Retinal pigment epithelial cell (primary cell): ENCODE data around the gene DCDC2C.

ENCODE experiments used
- DNase-seq: peaks from one replicate; pipeline ENCODE4 v3.0.0-alpha.2; 2010; ENCODE audit warnings: low read depth
- H3K4me3 ChIP-seq: 2 replicates; pipeline ENCODE4 v1.5.1; 2011; ENCODE audit warnings: mild to moderate bottlenecking, low read length, control low read depth, moderate library complexity
- TF ChIP-seq, protein P1 (sequence below): conservative IDR thresholded peaks from 2 replicates; pipeline ENCODE4 v1.5.1; 2011; ENCODE audit warnings: low read depth, low read length, control low read depth, inconsistent platforms

Gene DCDC2C

DNA sequence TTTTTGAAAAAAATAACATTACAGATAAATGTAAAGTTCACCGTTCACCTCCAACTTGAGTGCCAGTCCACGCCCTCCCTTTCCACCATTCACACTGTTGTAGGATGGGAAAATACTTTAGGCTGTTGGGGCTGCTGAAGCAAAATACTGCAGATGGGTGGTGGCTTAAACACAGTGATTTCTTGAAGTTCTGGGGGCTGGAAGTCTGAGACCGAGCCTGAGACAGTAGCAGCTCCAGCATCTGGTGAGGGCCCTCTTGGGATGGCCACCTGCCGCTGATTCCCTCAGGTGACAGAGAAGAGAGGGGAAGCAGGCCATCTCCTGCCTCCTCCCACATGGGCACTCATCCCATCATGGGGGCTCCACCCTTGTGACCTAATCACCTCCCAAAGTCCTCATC is 27.7 kb upstream of the DCDC2C start:
- no peak for DNase-seq
- TF ChIP-seq, protein P1, sequence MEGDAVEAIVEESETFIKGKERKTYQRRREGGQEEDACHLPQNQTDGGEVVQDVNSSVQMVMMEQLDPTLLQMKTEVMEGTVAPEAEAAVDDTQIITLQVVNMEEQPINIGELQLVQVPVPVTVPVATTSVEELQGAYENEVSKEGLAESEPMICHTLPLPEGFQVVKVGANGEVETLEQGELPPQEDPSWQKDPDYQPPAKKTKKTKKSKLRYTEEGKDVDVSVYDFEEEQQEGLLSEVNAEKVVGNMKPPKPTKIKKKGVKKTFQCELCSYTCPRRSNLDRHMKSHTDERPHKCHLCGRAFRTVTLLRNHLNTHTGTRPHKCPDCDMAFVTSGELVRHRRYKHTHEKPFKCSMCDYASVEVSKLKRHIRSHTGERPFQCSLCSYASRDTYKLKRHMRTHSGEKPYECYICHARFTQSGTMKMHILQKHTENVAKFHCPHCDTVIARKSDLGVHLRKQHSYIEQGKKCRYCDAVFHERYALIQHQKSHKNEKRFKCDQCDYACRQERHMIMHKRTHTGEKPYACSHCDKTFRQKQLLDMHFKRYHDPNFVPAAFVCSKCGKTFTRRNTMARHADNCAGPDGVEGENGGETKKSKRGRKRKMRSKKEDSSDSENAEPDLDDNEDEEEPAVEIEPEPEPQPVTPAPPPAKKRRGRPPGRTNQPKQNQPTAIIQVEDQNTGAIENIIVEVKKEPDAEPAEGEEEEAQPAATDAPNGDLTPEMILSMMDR: no peak
- H3K4me3 ChIP-seq: no peak overlapping the region

DNA sequence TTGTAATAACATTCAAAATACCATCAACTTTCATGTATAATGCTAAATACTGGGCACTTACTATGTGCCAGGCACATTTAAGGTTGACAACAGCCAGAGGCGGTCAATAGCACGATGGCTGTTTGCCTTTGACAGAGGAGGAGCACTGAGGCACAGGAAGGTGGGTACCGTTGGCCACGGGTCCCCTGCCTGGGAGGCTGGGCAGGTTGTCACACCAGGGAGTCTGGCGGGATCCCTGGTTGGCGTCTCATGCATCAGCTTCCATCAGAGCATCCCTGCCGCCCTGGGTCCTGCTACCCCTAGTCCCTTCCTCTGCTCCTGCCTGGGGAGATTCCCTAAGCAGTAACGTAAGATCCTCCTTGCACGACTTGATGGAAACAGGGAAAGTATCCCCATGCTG is 25.9 kb upstream of the DCDC2C start:
- no peak for DNase-seq

DNA sequence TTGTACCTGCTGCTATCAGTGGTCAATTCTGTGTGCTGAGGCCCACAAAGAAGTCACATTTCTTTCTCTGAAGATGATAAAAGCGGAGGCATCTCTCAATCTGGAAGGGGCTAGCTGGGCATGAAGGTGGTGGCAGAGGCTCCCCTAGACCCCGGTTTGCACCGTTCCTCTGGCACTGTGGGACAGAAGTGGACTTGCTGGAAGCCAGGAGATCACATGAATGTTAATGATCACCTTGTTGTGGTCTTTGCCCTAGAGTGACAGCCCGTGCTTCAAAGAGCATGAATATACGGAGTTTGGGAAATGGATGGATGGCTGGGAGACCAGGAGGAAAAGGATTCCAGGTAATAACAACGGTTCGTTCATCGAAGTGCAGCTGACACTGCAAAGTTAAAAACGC is 25.2 kb upstream of the DCDC2C start:
- TF ChIP-seq, protein P1: no peak
- no peak for DNase-seq

More for the DNA sequence above, 25.9 kb upstream of the DCDC2C start:
- TF ChIP-seq, protein P1: no peak
- no peak overlapping the region for H3K4me3 ChIP-seq

DNA sequence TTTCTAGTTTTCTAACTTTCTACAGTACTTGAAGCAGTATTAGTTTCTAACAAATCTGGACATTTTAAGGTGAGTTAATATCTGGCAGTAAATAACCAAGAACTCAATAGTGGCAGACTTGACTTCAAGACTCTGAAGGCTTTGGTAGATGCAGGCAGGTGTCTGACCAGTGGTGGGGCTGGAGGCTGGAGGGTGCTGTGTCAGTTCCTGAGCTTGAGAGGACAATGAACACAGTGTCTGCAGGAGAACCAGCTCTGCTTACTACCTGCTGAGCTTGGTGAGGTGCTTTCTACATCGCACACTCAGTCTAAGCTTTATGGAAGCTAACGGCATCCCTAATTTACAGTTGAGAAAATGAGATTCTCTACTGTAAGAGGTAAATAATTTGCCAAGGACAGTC is 24.2 kb upstream of the DCDC2C start:
- TF ChIP-seq, protein P1: no peak
- H3K4me3 ChIP-seq: no peak overlapping the region
- no peak for DNase-seq

More for the DNA sequence above, 25.2 kb upstream of the DCDC2C start:
- H3K4me3 ChIP-seq: no peak overlapping the region

- no peak for DNase-seq
- H3K4me3 ChIP-seq: no peak overlapping the region
- TF ChIP-seq, protein P1: no peak
Measured at GRCh38 chr2:3679616-3680393, 23.6 kb upstream of the DCDC2C start.

GRCh38 chr2:3680548-3681345 is 22.6 kb upstream of the DCDC2C start:
- TF ChIP-seq, protein P1: no peak
- no peak overlapping the region for H3K4me3 ChIP-seq
- DNase-seq: no peak

GRCh38 chr2:3681625-3682024 is 21.8 kb upstream of the DCDC2C start:
- no peak for DNase-seq
- TF ChIP-seq, protein P1: no peak
- no peak overlapping the region for H3K4me3 ChIP-seq
